Measurements from ENCODE around the gene CBLB.

DNA sequence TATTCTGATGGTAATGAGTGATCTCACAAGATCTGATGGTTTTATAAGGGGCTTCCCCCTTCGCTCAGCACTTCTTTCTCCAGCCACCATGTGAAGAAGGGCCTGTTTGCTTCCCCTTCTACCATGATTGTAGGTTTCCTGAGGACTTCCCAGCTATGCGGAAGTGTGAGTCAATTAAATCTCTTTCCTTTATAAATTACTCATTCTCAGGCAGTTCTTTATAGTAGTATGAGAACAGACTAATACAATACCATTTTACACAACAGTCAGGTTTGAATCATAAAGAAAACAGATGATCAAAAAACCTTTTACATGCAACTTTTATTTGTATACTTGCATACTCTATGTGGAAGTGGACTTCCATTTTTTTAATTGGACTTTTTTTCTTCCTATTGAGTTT is 46.7 kb upstream of the CBLB start:
- TF ChIP-seq, protein P1, sequence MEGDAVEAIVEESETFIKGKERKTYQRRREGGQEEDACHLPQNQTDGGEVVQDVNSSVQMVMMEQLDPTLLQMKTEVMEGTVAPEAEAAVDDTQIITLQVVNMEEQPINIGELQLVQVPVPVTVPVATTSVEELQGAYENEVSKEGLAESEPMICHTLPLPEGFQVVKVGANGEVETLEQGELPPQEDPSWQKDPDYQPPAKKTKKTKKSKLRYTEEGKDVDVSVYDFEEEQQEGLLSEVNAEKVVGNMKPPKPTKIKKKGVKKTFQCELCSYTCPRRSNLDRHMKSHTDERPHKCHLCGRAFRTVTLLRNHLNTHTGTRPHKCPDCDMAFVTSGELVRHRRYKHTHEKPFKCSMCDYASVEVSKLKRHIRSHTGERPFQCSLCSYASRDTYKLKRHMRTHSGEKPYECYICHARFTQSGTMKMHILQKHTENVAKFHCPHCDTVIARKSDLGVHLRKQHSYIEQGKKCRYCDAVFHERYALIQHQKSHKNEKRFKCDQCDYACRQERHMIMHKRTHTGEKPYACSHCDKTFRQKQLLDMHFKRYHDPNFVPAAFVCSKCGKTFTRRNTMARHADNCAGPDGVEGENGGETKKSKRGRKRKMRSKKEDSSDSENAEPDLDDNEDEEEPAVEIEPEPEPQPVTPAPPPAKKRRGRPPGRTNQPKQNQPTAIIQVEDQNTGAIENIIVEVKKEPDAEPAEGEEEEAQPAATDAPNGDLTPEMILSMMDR (IDR thresholded peaks at IDR 0.05) = no peak
- TF ChIP-seq POLR2A (IDR thresholded peaks at IDR 0.05) = no peak
